ENCODE data around the gene CATSPERD. TPM values are rescaled to one million over a fixed set of nuclear protein-coding genes. Genes with fewer than 3 reads are reported as not detected.

CATSPERD gene
- total RNA-seq, 1 donor from 2014 or later = not detected

DNA sequence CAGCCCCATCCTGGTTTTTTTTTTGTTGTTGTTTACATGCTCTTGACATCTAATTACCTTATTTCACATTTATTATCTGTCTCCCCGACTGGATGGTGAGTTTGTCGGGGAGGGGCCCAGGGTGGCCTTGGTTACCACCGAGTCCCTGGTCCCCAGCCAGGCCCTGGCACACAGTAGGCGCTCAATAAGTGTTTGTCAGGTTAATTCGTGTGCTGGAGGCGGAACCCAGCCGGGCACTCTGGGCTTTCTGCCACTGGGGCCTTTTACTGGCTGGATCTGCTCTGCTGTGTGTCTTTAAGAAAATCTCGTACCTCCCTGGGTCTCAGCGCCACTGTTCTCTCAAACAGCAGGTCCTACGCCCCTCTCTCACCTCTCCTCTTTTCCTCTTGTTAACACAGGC, 89.0 kb downstream of the CATSPERD start:
- Mint-ChIP-seq H3K4me3 (ENCODE audit: unreplicated experiment) (no peak overlapping the region), H3K27ac (ENCODE audit: unreplicated experiment) (no peak overlapping the region), H3K36me3 (ENCODE audit: unreplicated experiment) (no peaks in the 10 kb centered on the region), H3K4me1 (ENCODE audit: low read depth, unreplicated experiment) (no peaks in the 10 kb centered on the region), H3K27me3 (ENCODE audit: unreplicated experiment) (peaks cover 9% of the 10 kb centered on the region), H3K9me3 (ENCODE audit: unreplicated experiment) (peaks cover 3% of the 10 kb centered on the region)
- DNase-seq = no peak
- TF ChIP-seq, protein P1, sequence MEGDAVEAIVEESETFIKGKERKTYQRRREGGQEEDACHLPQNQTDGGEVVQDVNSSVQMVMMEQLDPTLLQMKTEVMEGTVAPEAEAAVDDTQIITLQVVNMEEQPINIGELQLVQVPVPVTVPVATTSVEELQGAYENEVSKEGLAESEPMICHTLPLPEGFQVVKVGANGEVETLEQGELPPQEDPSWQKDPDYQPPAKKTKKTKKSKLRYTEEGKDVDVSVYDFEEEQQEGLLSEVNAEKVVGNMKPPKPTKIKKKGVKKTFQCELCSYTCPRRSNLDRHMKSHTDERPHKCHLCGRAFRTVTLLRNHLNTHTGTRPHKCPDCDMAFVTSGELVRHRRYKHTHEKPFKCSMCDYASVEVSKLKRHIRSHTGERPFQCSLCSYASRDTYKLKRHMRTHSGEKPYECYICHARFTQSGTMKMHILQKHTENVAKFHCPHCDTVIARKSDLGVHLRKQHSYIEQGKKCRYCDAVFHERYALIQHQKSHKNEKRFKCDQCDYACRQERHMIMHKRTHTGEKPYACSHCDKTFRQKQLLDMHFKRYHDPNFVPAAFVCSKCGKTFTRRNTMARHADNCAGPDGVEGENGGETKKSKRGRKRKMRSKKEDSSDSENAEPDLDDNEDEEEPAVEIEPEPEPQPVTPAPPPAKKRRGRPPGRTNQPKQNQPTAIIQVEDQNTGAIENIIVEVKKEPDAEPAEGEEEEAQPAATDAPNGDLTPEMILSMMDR (IDR thresholded peaks at IDR 0.05; ENCODE audit: partially characterized antibody, unreplicated experiment) = no peak

DNA sequence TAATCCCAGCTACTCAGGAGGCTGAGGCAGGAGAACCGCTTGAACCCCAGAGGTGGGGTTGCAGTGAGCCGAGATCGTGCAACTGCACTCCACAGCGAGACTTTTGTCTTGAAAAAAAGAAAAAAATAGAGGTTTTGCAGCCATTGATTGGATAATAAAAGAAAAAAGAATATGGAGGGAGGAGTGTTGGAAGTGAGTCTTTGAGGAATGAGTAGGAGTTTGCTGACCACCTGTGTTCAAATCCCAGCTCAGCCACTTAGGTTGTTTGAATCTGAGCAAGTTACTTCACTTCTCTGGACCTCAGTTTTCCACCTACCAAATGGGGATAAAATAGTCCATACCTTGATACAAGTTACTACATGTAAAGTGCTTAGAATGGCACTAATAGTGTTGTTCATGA, 90.7 kb downstream of the CATSPERD start:
- peaks cover 3% of the 10 kb centered on the region for H3K4me1 Mint-ChIP-seq (ENCODE audit: low read depth, unreplicated experiment)
- TF ChIP-seq, protein P1 (IDR thresholded peaks at IDR 0.05; ENCODE audit: partially characterized antibody, unreplicated experiment) = no peak
- no peak overlapping the region for H3K4me3 Mint-ChIP-seq (ENCODE audit: unreplicated experiment)
- no peaks in the 10 kb centered on the region for H3K36me3 Mint-ChIP-seq (ENCODE audit: unreplicated experiment)
- no peak overlapping the region for H3K27ac Mint-ChIP-seq (ENCODE audit: unreplicated experiment)
- peaks cover 3% of the 10 kb centered on the region for H3K9me3 Mint-ChIP-seq (ENCODE audit: unreplicated experiment)
- H3K27me3 Mint-ChIP-seq (ENCODE audit: unreplicated experiment) = peaks cover 7% of the 10 kb centered on the region
- no peak for DNase-seq

DNA sequence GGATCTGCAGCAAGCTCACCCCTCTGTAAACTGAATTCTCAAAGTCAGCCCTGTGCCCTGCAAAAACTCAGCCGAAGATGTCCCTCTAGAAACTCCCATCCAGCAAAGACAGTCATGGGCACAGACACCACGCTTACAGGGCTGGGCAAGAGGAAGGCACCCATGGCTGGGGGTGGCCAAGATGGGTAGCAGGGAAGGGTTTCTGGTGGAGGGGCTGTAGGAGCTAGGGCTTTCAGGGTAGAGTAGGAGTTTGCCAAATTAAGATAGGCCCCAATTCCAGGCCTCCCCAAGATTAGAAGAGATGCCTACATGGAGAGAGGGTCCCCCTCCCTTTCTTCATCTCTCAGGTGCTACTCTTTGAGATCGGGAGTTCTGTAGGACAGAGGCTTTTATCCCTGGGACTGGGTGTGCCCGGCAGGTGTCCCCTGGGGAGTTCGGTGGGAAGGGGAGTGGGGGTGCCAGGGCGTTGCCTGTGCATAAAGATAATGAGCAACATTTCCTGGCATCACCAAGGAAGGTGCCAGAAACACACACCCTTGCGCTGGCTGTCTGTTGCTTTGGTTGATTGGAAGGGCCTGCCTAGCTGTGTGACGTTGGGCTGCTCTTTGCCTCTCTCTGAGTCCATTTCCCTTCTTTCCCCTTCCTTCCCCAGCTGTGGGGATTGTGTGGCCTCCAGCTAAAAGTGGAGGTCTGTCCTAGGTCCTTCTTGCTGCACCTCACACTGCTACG, 93.8 kb downstream of the CATSPERD start:
- H3K27me3 Mint-ChIP-seq (ENCODE audit: unreplicated experiment) = peaks cover 3% of the 10 kb centered on the region
- TF ChIP-seq, protein P1 (IDR thresholded peaks at IDR 0.05; ENCODE audit: partially characterized antibody, unreplicated experiment) = no peak
- no peak overlapping the region for H3K4me3 Mint-ChIP-seq (ENCODE audit: unreplicated experiment)
- H3K36me3 Mint-ChIP-seq (ENCODE audit: unreplicated experiment) = no peaks in the 10 kb centered on the region
- no peak overlapping the region for H3K27ac Mint-ChIP-seq (ENCODE audit: unreplicated experiment)
- peaks cover 3% of the 10 kb centered on the region for H3K9me3 Mint-ChIP-seq (ENCODE audit: unreplicated experiment)
- peaks cover 3% of the 10 kb centered on the region for H3K4me1 Mint-ChIP-seq (ENCODE audit: low read depth, unreplicated experiment)
- no peak for DNase-seq

DNA sequence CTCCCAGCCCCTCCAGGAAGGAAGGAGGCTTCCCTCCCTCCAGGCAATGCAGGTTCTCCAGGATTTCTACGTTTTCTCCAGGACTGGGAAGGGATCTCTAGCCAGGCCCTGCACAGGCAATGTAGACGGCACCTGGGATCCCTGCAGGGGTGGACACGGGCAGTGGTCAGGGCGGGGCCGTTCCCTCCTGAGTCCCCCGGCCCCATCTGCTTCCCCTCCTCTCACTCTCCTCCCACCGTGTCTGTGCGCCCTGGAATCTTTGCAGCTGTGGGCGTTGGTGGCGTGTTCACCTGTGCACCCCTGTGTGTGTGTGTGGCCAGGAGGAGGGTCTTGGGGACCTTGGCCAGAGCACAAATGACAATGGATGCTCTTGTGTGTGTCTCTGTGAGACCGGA, 94.4 kb downstream of the CATSPERD start:
- no peak overlapping the region for H3K27ac Mint-ChIP-seq (ENCODE audit: unreplicated experiment)

DNA sequence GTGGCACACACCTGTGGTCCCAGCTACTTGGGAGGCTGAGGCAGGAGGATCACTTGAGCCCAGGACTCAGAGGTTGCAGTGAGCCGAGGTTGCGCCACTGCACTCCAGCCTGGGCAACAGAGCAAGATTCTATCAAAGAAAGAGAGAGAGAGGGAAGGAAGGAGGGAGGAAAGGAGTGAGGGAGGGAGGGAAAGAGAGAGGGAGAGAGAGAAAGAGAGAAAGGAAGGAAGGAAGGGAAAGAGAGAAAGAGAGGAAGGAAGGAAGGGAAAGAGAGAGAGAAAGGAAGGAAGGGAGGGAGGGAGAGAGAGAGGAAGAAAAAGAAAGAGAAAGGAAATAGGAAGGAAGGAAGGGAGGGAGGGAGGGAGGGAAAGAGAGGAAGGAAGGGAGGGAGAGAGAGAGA, 96.8 kb downstream of the CATSPERD start:
- TF ChIP-seq, protein P1 (IDR thresholded peaks at IDR 0.05; ENCODE audit: partially characterized antibody, unreplicated experiment) = no peak
- Mint-ChIP-seq H3K4me1 (ENCODE audit: low read depth, unreplicated experiment) (peaks cover 3% of the 10 kb centered on the region), H3K36me3 (ENCODE audit: unreplicated experiment) (no peaks in the 10 kb centered on the region), H3K4me3 (ENCODE audit: unreplicated experiment) (no peak overlapping the region), H3K27ac (ENCODE audit: unreplicated experiment) (no peak overlapping the region), H3K27me3 (ENCODE audit: unreplicated experiment) (peaks cover 5% of the 10 kb centered on the region), H3K9me3 (ENCODE audit: unreplicated experiment) (peaks cover 6% of the 10 kb centered on the region)
- DNase-seq = no peak

More for the DNA sequence above, 94.4 kb downstream of the CATSPERD start:
- Mint-ChIP-seq H3K4me1 (ENCODE audit: low read depth, unreplicated experiment) (peaks cover 3% of the 10 kb centered on the region), H3K9me3 (ENCODE audit: unreplicated experiment) (no peaks in the 10 kb centered on the region), H3K27me3 (ENCODE audit: unreplicated experiment) (peaks cover 3% of the 10 kb centered on the region), H3K36me3 (ENCODE audit: unreplicated experiment) (no peaks in the 10 kb centered on the region), H3K4me3 (ENCODE audit: unreplicated experiment) (no peak overlapping the region)
- no peak for DNase-seq
- TF ChIP-seq, protein P1 (IDR thresholded peaks at IDR 0.05; ENCODE audit: partially characterized antibody, unreplicated experiment) = no peak
